K562 (cell line): ENCODE results near the gene THADA. TPM values are rescaled to one million over a fixed set of nuclear protein-coding genes. Genes with fewer than 3 reads are reported as not detected.

Source experiments
- ARID1B ChIP-seq: fragments of 450-650 bp; IDR thresholded peaks from 2 replicates; pipeline ENCODE4 v1.6.1; 2016; ENCODE audit warnings: antibody characterized with exemption, mild to moderate bottlenecking, inconsistent platforms
- BRF1 ChIP-seq: IDR thresholded peaks from 3 replicates; pipeline ENCODE4 v1.6.1; 2011; ENCODE audit warnings: borderline replicate concordance, mild to moderate bottlenecking; ENCODE audit not compliant: insufficient read length; ENCODE audit errors: extremely low read depth
- CBFA2T2 ChIP-seq: fragments of 450-650 bp; conservative IDR thresholded peaks from 2 replicates; pipeline ENCODE4 v1.6.1; 2017; ENCODE audit warnings: mild to moderate bottlenecking
- FOXJ2 ChIP-seq: fragments of 200-800 bp; sonication (Bioruptor generic); IDR thresholded peaks from 2 replicates; pipeline ENCODE4 v1.6.1; 2016; ENCODE audit warnings: missing genetic modification characterization, missing compliant biosample characterization
- HDAC2 ChIP-seq: fragments of 450-650 bp; IDR thresholded peaks from 2 replicates; pipeline ENCODE4 v1.6.1; 2016; ENCODE audit warnings: mild to moderate bottlenecking
- HDGF ChIP-seq: fragments of 450-650 bp; IDR thresholded peaks from 2 replicates; pipeline ENCODE4 v1.6.1; 2016
- NFE2L1 ChIP-seq: fragments of 450-650 bp; IDR thresholded peaks from 2 replicates; pipeline ENCODE4 v1.6.1; 2016; ENCODE audit warnings: missing genetic modification characterization, low read depth, mild to moderate bottlenecking, missing compliant biosample characterization, moderate library complexity, borderline replicate concordance
- NR2C1 ChIP-seq, 2 experiments: fragments of 450-650 bp; IDR thresholded peaks; 2 replicates each; pipeline ENCODE4 v1.6.1; 2017; ENCODE audit warnings: mild to moderate bottlenecking in 2 of 2, antibody characterized with exemption in 1 of 2, inconsistent platforms in 1 of 2, missing compliant biosample characterization in 1 of 2, missing genetic modification characterization in 1 of 2
- NR4A1 ChIP-seq, 2 experiments: fragments of 250-450 bp in 1 of 2; fragments of 450-650 bp in 1 of 2; sonication (Bioruptor Pico) in 1 of 2; IDR thresholded peaks; 2 replicates each; pipeline versions ENCODE4 v1.4.0 to v1.6.1; 2016 to 2020; ENCODE audit warnings: mild to moderate bottlenecking in 2 of 2, missing compliant biosample characterization in 1 of 2, missing genetic modification characterization in 1 of 2, moderate library complexity in 1 of 2
- POLR2B ChIP-seq: fragments of 450-650 bp; IDR thresholded peaks from 2 replicates; pipeline ENCODE4 v1.6.1; 2018; ENCODE audit warnings: low read depth; ENCODE audit not compliant: partially characterized antibody
- POLR3G ChIP-seq: IDR thresholded peaks from 2 replicates; pipeline ENCODE4 v1.6.1; 2011; ENCODE audit not compliant: insufficient read length, insufficient replicate concordance; ENCODE audit errors: extremely low read depth
- PPARD ChIP-seq: fragments of 250-450 bp; sonication (Bioruptor Pico); IDR thresholded peaks from 2 replicates; pipeline ENCODE4 v1.8.0; 2022; ENCODE audit warnings: inconsistent platforms, mild to moderate bottlenecking, moderate library complexity
- RFX1 ChIP-seq: fragments of 450-650 bp; IDR thresholded peaks from 2 replicates; pipeline ENCODE4 v1.6.1; 2016; ENCODE audit warnings: mild to moderate bottlenecking, moderate library complexity
- SPI1 ChIP-seq: IDR thresholded peaks from 2 replicates; pipeline ENCODE4 v1.6.1; 2011; ENCODE audit warnings: low read depth, low read length, control low read depth, borderline replicate concordance
- SUPT5H ChIP-seq: fragments of 450-650 bp; IDR thresholded peaks from 2 replicates; pipeline ENCODE4 v1.6.1; 2016
- TARDBP ChIP-seq: fragments of 450-650 bp; IDR thresholded peaks from 2 replicates; pipeline ENCODE4 v1.6.1; 2016
- TBP ChIP-seq: optimal IDR thresholded peaks from 2 replicates; pipeline ENCODE3; 2011; ENCODE audit warnings: low read depth, low read length, improper control_type of control experiment
- ZBTB7A ChIP-seq: IDR thresholded peaks from 2 replicates; pipeline ENCODE4 v1.6.1; 2011; ENCODE audit warnings: low read depth, mild to moderate bottlenecking, low read length, moderate library complexity, borderline replicate concordance; ENCODE audit not compliant: control insufficient read depth
- ZKSCAN1 ChIP-seq: fragments of 150-350 bp; IDR thresholded peaks from 2 replicates; pipeline ENCODE4 v1.6.1; 2016; ENCODE audit warnings: low read depth, low read length
- ZNF324 ChIP-seq: fragments of 250-450 bp; sonication (Bioruptor Pico); IDR thresholded peaks from 2 replicates; pipeline ENCODE4 v1.4.0; 2020; ENCODE audit warnings: mild to moderate bottlenecking
- ZNF668 ChIP-seq: fragments of 250-450 bp; sonication (Bioruptor Pico); IDR thresholded peaks from 2 replicates; pipeline ENCODE4 v1.8.0; 2022; ENCODE audit warnings: mild to moderate bottlenecking, inconsistent platforms
- polyA plus RNA-seq, 8 experiments: library from polyadenylated mRNA; depleted of rRNA in 4 of 8; stranded (reverse) in 5 of 8; unstranded in 3 of 8; fragments of >200 nt; fragmentation: Nextera tagmentation in 2 of 8; fragmentation: Illumina TruSeq in 1 of 8; extraction: Ambion mirVana in 2 of 8; extraction: Trizol in 1 of 8; gene quantifications; 2 replicates each; pipeline versions ENCODE4 v1.2.1 to v1.2.3, GENCODE V29; 2011 to 2014; ENCODE audit warnings: inconsistent platforms in 1 of 8, missing spikeins in 1 of 8
- total RNA-seq, 7 experiments: library from RNA; depleted of rRNA in 6 of 7; stranded (reverse); fragments of >200 nt in 6 of 7; fragmentation: Illumina TruSeq in 2 of 7; extraction: Trizol in 2 of 7; gene quantifications; 2 replicates each; pipeline versions ENCODE4 v1.2.1 to v1.2.3, GENCODE V29; 2011 to 2021; ENCODE audit warnings: low replicate concordance in 1 of 7
- TF ChIP-seq, protein P1 (sequence below): fragments of 250-450 bp; sonication (Bioruptor Pico); IDR thresholded peaks from 2 replicates; pipeline ENCODE4 v1.8.0; 2022; ENCODE audit warnings: inconsistent platforms, mild to moderate bottlenecking, moderate library complexity, borderline replicate concordance
- TF ChIP-seq, protein P2 (sequence below), 2 experiments: IDR thresholded peaks; 2 replicates each; pipeline ENCODE4 v1.6.1; 2012; ENCODE audit warnings: improper control_type of control experiment in 2 of 2, low read depth in 2 of 2, low read length in 2 of 2, borderline replicate concordance in 1 of 2
- TF ChIP-seq, protein P3 (sequence below), 2 experiments: fragments of 450-650 bp; IDR thresholded peaks; 2 replicates each; pipeline ENCODE4 v1.6.1; 2016
- TF ChIP-seq, protein P4 (sequence below): sonication (generic); formaldehyde crosslinking; IDR thresholded peaks from 2 replicates; pipeline ENCODE4 v1.9.0; 2022; ENCODE audit warnings: mild to moderate bottlenecking, missing genetic modification reagents

THADA gene
- total and polyA plus RNA-seq, 9 of the 15 experiments (the other 6 are each of a cell fraction or from before 2014, with no cell fraction given): 17.8 to 34.7 (median 31.9) TPM

DNA sequence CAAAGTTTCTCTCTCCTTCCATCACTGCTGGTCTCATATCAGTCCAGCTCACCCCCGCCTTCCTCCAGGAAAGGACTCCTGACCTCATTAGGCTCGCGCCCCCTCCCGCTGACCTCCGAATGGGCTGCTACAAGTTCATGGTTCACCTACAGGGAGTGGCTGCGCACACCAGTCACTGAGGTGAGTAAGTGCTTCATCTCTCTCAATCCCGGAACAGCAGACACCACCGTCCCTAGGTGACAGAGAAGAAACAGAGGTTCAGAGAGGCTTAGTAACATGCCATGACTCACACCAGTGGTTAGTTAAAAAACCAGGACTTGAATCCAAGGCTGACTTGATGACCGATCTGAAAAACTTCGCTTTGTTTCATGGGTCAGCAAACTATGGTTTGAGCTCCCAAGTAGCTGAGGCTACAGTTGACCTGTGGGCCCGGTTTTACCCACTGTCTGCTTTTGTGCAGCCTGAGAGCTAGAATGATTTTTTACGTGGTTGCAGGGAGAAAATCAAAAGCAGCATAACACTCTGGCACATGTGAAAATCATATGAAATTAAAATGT lies 411.4 kb downstream of the THADA start (continued):
- TF ChIP-seq, protein P1, sequence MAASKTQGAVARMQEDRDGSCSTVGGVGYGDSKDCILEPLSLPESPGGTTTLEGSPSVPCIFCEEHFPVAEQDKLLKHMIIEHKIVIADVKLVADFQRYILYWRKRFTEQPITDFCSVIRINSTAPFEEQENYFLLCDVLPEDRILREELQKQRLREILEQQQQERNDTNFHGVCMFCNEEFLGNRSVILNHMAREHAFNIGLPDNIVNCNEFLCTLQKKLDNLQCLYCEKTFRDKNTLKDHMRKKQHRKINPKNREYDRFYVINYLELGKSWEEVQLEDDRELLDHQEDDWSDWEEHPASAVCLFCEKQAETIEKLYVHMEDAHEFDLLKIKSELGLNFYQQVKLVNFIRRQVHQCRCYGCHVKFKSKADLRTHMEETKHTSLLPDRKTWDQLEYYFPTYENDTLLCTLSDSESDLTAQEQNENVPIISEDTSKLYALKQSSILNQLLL (CRISPR knock-in tag): no peak
- peak; percentile 71 for TF ChIP-seq HDAC2
- no peak for TF ChIP-seq PPARD
- no peak for TF ChIP-seq SPI1
- TF ChIP-seq ZKSCAN1: no peak
- TF ChIP-seq, protein P2, sequence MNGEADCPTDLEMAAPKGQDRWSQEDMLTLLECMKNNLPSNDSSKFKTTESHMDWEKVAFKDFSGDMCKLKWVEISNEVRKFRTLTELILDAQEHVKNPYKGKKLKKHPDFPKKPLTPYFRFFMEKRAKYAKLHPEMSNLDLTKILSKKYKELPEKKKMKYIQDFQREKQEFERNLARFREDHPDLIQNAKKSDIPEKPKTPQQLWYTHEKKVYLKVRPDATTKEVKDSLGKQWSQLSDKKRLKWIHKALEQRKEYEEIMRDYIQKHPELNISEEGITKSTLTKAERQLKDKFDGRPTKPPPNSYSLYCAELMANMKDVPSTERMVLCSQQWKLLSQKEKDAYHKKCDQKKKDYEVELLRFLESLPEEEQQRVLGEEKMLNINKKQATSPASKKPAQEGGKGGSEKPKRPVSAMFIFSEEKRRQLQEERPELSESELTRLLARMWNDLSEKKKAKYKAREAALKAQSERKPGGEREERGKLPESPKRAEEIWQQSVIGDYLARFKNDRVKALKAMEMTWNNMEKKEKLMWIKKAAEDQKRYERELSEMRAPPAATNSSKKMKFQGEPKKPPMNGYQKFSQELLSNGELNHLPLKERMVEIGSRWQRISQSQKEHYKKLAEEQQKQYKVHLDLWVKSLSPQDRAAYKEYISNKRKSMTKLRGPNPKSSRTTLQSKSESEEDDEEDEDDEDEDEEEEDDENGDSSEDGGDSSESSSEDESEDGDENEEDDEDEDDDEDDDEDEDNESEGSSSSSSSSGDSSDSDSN (IDR thresholded peaks at IDR 0.05; ENCODE audit: borderline replicate concordance in 1 of 2, low read depth in 2 of 2, low read length in 2 of 2): 0 out of 4 replicates have a peak, but pooled peaks of 1 of the 2 experiments have one; percentile 46
- TF ChIP-seq, protein P3, sequence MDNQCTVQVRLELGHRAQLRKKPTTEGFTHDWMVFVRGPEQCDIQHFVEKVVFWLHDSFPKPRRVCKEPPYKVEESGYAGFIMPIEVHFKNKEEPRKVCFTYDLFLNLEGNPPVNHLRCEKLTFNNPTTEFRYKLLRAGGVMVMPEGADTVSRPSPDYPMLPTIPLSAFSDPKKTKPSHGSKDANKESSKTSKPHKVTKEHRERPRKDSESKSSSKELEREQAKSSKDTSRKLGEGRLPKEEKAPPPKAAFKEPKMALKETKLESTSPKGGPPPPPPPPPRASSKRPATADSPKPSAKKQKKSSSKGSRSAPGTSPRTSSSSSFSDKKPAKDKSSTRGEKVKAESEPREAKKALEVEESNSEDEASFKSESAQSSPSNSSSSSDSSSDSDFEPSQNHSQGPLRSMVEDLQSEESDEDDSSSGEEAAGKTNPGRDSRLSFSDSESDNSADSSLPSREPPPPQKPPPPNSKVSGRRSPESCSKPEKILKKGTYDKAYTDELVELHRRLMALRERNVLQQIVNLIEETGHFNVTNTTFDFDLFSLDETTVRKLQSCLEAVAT (IDR thresholded peaks at IDR 0.05): 0 out of 4 replicates have a peak, but pooled peaks of 1 of the 2 experiments have one; percentile 26
- TF ChIP-seq TBP: no peak
- TF ChIP-seq BRF1: no peak
- peak; percentile 89 for TF ChIP-seq NR2C1 (IDR thresholded peaks at IDR 0.05)
- peak; percentile 89 for TF ChIP-seq NR2C1 (tag; IDR thresholded peaks at IDR 0.05)
- TF ChIP-seq SUPT5H: no peak
- peak; percentile 67 for TF ChIP-seq ARID1B
- TF ChIP-seq ZNF324 (CRISPR knock-in tag): no peak
- TF ChIP-seq POLR3G: no peak
- TF ChIP-seq NFE2L1 (tag): no peak
- TF ChIP-seq RFX1: peak; percentile 65; the same call in 1 of the 2 replicates
- no peak for TF ChIP-seq NR4A1 (CRISPR knock-in tag; IDR thresholded peaks at IDR 0.05)
- TF ChIP-seq NR4A1 (tag; IDR thresholded peaks at IDR 0.05): no peak
- TF ChIP-seq TARDBP: peak; percentile 39; the same call in 1 of the 2 replicates
- TF ChIP-seq HDGF: 0 out of 2 replicates have a peak, but pooled peaks have one; percentile 61
- peak; percentile 85; the same call in 1 of the 2 replicates for TF ChIP-seq ZBTB7A
- TF ChIP-seq POLR2B: no peak
- TF ChIP-seq, protein P4, sequence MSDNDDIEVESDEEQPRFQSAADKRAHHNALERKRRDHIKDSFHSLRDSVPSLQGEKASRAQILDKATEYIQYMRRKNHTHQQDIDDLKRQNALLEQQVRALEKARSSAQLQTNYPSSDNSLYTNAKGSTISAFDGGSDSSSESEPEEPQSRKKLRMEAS: no peak
- TF ChIP-seq CBFA2T2: 0 out of 2 replicates have a peak, but pooled peaks have one; percentile 13
- no peak for TF ChIP-seq FOXJ2 (tag)
- no peak for TF ChIP-seq ZNF668 (CRISPR knock-in tag)
